Activated CD8-positive, alpha-beta memory T cell treated with anti-CD3 and anti-CD28 coated beads for 1 hour (primary cell): ENCODE measurements around the gene LRP1B.
"Not testable (repeated sequence)": the region's sequence is repeated elsewhere in the genome, so short reads cannot be mapped to it uniquely, and the experiment has no call there.

ENCODE experiments used
- DNase-seq, 2 donors: peaks; one replicate each; pipeline ENCODE4 v3.0.0-alpha.2; 2020; ENCODE audit warnings: low read depth in 1 of 2; ENCODE audit errors: extremely low read depth in 1 of 2

The LRP1B gene

GRCh38 chr2:140662504-140662903 is 1468.3 kb downstream of the LRP1B start:
- DNase-seq: no peak

- no peak for DNase-seq
Measured at GRCh38 chr2:140658760-140659692, 1471.8 kb downstream of the LRP1B start.

- no peak for DNase-seq
Measured at GRCh38 chr2:140657657-140658056, 1473.2 kb downstream of the LRP1B start.

GRCh38 chr2:140654565-140654964 is 1476.3 kb downstream of the LRP1B start:
- DNase-seq: no peak

- DNase-seq: no peak
Measured at GRCh38 chr2:140650825-140651224, 1480.0 kb downstream of the LRP1B start.

- not testable (repeated sequence) for DNase-seq
Measured at GRCh38 chr2:140650134-140650533, 1480.7 kb downstream of the LRP1B start.

- DNase-seq: no peak
Measured at GRCh38 chr2:140648393-140648792, 1482.4 kb downstream of the LRP1B start.

- DNase-seq: no peak
Measured at GRCh38 chr2:140643761-140644187, 1487.0 kb downstream of the LRP1B start.

GRCh38 chr2:140641163-140641562 is 1489.7 kb downstream of the LRP1B start:
- no peak for DNase-seq

GRCh38 chr2:140639628-140640027 is 1491.2 kb downstream of the LRP1B start:
- DNase-seq: no peak

DNA sequence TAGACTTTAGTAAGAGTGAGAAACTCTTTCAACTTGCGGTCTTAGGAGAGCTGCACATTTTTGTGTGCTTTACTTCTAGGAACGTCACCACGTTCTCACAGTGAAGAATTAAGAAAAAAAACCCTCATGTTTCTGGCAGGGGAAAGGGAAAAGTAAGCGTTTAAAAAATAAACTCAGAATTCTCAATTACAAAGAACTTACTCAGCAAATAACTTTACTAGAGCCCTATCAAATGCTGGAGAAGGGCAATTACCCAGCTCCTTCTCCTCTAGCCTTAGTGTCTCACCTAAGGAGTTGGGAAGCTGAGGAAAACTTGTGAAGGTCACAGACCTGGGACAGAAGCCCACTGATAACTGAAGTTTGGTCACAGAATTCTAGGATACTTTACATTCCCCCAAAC is 1500.3 kb downstream of the LRP1B start:
- DNase-seq: no peak

DNA sequence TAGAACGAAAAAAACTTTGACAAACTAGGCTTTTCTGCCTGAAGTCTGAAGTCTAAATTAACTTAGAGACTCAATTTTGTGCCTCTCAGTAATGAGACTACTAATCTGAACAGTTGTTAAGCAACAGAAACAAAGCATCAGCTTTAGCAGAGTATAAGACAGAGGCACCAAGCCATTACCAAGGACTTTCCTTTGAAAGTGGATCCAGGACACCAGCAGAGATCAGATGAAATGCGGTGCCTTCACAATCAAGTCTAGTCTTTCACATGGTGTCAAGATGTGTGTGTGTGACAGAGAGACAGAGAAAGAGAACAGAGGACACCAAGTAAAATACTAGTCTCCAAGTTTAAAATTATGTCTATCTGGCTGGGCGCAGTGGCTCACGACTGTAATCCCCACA is 1502.9 kb downstream of the LRP1B start:
- no peak for DNase-seq

GRCh38 chr2:140627136-140627535 is 1503.7 kb downstream of the LRP1B start:
- DNase-seq: no peak

DNA sequence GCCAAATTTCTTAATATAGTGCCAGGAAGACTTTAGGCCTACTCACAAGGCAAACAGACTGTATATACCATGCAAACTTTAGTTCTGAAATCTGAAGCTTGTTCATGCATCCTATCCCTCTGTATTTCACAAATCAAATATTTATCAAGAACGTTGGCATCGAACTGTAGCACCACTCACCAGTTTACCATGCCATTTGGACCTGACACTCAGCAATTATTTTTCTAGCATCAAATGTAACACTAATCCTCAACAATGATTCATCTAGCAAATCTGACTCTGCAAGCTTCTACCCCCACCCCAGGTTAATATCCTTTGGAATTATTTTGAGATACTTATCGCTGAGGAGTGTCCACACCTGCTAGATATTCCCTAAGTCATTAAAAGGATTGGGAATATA is 1506.6 kb downstream of the LRP1B start:
- DNase-seq: no peak

- DNase-seq: no peak
Measured at GRCh38 chr2:140621583-140622362, 1509.0 kb downstream of the LRP1B start.

- DNase-seq: no peak
Measured at GRCh38 chr2:140604788-140605187, 1526.0 kb downstream of the LRP1B start.

GRCh38 chr2:140604096-140604495 is 1526.7 kb downstream of the LRP1B start:
- DNase-seq: no peak

- no peak for DNase-seq
Measured at GRCh38 chr2:140603416-140603815, 1527.4 kb downstream of the LRP1B start.

- no peak for DNase-seq
Measured at GRCh38 chr2:140601801-140602200, 1529.0 kb downstream of the LRP1B start.

DNA sequence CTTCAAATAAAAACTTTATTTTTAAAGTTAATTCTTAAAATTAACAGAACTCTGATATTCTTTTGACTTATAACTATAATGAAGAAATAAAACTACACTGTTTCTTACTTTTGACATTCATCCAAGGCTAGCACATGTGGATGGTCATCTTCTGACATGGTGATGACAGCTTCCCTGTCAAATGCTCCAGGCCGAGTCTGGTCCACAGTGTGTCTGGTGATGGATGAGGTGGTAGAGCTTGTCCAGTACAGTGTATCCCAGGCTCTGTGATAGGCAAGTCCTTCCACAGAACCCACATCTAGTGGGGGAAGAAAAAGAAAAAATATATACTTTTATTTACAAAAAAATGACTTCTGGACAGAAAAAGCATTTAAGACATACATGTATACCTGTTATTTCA is 1529.5 kb downstream of the LRP1B start:
- DNase-seq: no peak

DNA sequence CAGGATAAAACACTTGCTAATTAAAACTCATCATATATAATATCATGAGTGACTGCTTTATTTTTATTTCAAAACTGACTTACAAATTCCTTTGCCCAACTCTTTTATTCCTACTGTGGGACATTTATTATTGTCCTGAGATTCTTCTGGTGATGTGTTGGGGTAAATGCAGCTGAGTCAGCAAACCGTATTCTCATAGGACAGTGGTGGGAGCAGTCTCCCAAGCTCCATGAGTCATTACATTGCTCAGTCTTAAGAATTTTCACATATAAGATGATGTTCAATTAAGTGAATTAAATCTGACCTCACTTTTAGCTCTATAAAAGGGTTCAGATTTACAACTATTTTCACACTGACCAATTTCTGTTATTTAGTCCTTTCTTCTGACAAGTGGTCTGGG is 1530.7 kb downstream of the LRP1B start:
- no peak for DNase-seq

DNA sequence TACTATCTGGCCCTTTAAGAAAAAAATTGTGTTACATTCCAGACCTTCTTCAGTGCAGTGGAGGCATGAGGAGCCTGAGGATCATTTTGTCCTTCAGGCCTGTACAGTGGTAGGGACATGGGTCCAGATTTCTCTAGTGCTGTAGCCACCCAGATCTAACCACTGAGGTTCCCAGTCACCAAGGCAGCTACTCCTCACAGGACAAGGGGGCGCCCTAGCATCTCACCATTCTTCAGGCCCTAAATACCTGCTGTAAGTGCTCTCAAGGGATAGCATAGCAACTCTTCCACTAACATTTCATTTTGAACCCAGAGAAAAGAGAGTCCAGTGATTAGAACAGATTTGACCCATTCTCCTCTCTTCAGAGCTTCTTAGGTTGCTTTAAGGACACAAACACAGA is 1533.0 kb downstream of the LRP1B start:
- no peak for DNase-seq
